ENCODE data around the gene ERFL.

- TF ChIP-seq CTCF (IDR thresholded peaks at IDR 0.05) (no peak), POLR2AphosphoS5 (IDR thresholded peaks at IDR 0.05; ENCODE audit: insufficient read depth in 1 of 2, low read depth in 1 of 2) (no peak)
Observed at GRCh38 chr19:41883463-41883820, 44.8 kb downstream of the ERFL start.
